Measurements from ENCODE around the gene USP24. TPM values are rescaled to one million over a fixed set of nuclear protein-coding genes. Genes with fewer than 3 reads are reported as not detected.

USP24 gene
- total RNA-seq, 1 donor from 2014 or later = 46.5 TPM

GRCh38 chr1:55156608-55157007, 58.6 kb downstream of the USP24 start:
- no peak for DNase-seq (ENCODE audit: low read depth in 2 of 2)

GRCh38 chr1:55156093-55156492, 59.1 kb downstream of the USP24 start:
- no peak for DNase-seq (ENCODE audit: low read depth in 2 of 2)

GRCh38 chr1:55155522-55155921, 59.6 kb downstream of the USP24 start:
- DNase-seq (ENCODE audit: low read depth in 2 of 2) = peak; percentile 40 to 73

- DNase-seq (ENCODE audit: low read depth in 2 of 2) = no peak
These were observed 60.5 kb downstream of the USP24 start for GRCh38 chr1:55154616-55155015.

- no peak for DNase-seq (ENCODE audit: low read depth in 2 of 2)
These were observed 62.1 kb downstream of the USP24 start for GRCh38 chr1:55153031-55153430.

GRCh38 chr1:55150880-55151588, 64.1 kb downstream of the USP24 start:
- no peak for DNase-seq (ENCODE audit: low read depth in 2 of 2)

- no peak for DNase-seq (ENCODE audit: low read depth in 2 of 2)
These were observed 66.5 kb downstream of the USP24 start for GRCh38 chr1:55148676-55149075.

- DNase-seq (ENCODE audit: low read depth in 2 of 2) = no peak
These were observed 67.6 kb downstream of the USP24 start for GRCh38 chr1:55147524-55147923.

GRCh38 chr1:55146781-55147180, 68.4 kb downstream of the USP24 start:
- no peak for DNase-seq (ENCODE audit: low read depth in 2 of 2)

GRCh38 chr1:55144886-55145285, 70.3 kb downstream of the USP24 start:
- DNase-seq (ENCODE audit: low read depth in 2 of 2) = no peak

- DNase-seq (ENCODE audit: low read depth in 2 of 2) = no peak
These were observed 71.5 kb downstream of the USP24 start for GRCh38 chr1:55143684-55144083.

- no peak for DNase-seq (ENCODE audit: low read depth in 2 of 2)
These were observed 73.8 kb downstream of the USP24 start for GRCh38 chr1:55141295-55141893.

GRCh38 chr1:55140546-55140983, 74.6 kb downstream of the USP24 start:
- DNase-seq (ENCODE audit: low read depth in 2 of 2) = peak; percentile 70 to 86

GRCh38 chr1:55140137-55140536, 75.0 kb downstream of the USP24 start:
- DNase-seq (ENCODE audit: low read depth in 2 of 2) = no peak

- no peak for DNase-seq (ENCODE audit: low read depth in 2 of 2)
These were observed 76.3 kb downstream of the USP24 start for GRCh38 chr1:55138823-55139222.

GRCh38 chr1:55134152-55134808, 80.9 kb downstream of the USP24 start:
- DNase-seq (ENCODE audit: low read depth in 2 of 2) = no peak

- peak in 1 of 2 donors; percentile 29 for DNase-seq (ENCODE audit: low read depth in 2 of 2)
These were observed 83.4 kb downstream of the USP24 start for GRCh38 chr1:55131801-55132200.

- DNase-seq (ENCODE audit: low read depth in 2 of 2) = no peak
These were observed 83.9 kb downstream of the USP24 start for GRCh38 chr1:55131218-55131617.

- peak; percentile 51 to 84 for DNase-seq (ENCODE audit: low read depth in 2 of 2)
These were observed 85.9 kb downstream of the USP24 start for GRCh38 chr1:55129194-55129728.

GRCh38 chr1:55128418-55128995, 86.7 kb downstream of the USP24 start:
- no peak for DNase-seq (ENCODE audit: low read depth in 2 of 2)

GRCh38 chr1:55127827-55128343, 87.3 kb downstream of the USP24 start:
- peak in 1 of 2 donors; percentile 43 for DNase-seq (ENCODE audit: low read depth in 2 of 2)

GRCh38 chr1:55124470-55124869, 90.7 kb downstream of the USP24 start:
- DNase-seq (ENCODE audit: low read depth in 2 of 2) = no peak
